NCI-H82 (cell line): Measurements from ENCODE around the gene IPO5.

Experiments used
- DNase-seq: peaks from one replicate; lab custom pipeline; 2025; lab: John Stamatoyannopoulos, UW

The IPO5 gene

GRCh38 chr13:97953376-97953970, at the start of gene IPO5:
IPO5 (plus strand) TSS chr13:97953675; CDS start chr13:97976697, 23,022 bp downstream.
- DNase-seq, result no peak

GRCh38 chr13:97904059-97904458, 49.4 kb upstream of the IPO5 start:
- no peak for DNase-seq

DNA sequence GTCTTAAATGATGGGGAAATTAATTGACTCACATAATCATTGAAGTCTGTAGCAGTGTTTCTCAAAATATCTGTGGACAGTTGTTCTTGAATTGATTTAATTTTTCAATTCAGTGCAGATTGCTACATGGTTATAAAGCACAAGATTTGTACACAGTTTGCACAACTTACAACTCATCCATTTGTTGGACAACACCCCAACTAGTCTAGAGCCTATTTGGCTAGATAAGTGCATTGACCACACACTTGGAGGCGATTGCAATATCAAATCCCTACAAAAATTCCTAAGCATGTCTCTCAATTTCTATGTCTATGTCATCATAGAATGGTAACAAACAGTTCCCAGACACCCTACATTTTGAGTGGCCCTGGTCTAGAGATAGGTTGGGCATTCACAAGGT, 48.0 kb upstream of the IPO5 start:
- no peak for DNase-seq

GRCh38 chr13:97911311-97912138, 42.0 kb upstream of the IPO5 start:
- DNase-seq, result peak; percentile 44

- DNase-seq, result no peak
Measured at GRCh38 chr13:97912139-97912535, 41.3 kb upstream of the IPO5 start.

DNA sequence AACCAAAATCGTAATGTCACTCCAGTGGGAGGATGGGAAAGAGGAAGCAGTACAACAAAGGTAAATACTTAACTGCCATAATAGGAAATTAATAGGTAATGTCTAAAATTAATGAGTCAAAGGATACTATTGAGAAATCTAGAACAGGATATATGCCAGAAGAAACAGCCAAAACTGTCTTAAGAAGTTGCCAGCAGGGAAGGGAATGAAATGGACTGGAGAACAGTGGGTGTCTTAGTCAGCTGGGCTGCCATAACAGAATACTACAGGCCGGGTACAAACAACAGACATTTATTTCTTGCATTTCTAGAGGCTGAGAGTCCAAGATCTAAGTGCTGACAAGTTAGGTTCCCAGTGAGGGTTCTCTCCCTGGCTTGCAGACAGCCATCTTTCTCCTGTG, 40.3 kb upstream of the IPO5 start:
- no peak for DNase-seq

DNA sequence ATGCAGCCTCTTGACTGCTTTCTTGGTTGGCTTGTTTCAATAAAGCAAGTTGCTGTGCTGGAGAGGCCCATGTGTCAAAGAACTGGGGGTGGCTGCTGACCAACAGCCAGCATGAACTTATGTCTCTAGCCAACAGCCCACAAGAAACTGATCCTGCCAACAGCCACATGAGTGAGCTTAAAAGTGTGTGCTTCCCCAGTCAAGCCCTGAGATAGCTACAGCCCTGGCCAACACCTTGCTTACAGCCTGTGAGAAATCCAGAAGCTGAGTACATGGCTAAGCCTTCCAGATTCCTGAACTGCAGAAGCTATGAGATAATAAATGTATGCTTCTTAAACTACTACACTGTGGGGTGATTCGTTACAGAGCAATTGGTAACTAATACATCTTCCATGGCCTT, 38.9 kb upstream of the IPO5 start:
- no peak for DNase-seq

DNA sequence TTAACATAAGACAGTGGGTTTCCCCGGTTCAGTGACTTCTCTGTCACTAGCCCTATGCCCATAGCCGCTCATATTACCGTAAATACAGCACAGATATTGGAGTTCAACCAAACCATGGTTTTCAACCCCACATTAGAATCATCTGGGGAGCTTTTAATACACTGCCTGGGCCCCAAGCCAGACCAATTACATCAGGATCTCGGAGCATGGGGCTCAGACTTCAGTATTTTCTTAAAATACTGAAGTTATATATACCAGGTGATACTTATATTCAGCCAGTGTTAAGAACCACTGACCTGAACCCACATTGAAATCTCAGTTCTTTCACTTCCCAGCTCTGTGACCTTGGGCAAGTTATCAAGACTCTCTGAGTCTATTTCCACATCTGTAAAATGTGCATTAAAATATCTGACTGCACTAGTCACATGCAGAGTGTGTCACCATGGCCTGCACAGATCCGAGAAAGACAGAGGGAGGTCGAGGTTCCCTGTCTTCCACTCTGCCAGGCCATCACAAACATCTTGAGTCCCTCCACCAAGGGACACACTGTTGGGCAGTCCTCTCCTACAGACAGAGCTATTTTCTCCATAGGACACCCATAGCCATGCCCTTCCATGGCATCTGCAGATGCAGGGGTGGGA, 32.2 kb upstream of the IPO5 start:
- no peak for DNase-seq

DNA sequence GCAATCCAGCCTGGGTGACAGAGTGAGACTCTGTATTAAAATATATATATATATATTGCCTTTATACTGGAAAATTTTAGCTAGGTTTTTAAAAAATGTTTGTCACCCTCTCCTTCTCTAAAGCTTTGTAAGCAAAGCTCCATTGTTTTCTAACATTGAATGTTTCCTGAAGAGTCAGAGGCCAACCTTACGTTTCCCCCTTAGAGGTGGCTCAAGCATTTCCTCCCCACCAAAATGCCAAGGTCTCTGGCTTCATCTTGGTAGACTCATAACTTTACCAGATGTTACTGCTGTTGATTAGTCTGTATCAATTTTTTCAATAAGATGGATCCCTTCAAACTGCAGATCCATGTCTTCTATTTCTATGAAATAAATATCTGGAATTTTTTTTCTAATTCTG, 25.2 kb upstream of the IPO5 start:
- DNase-seq, result no peak

- peak; percentile 42 for DNase-seq
Measured at GRCh38 chr13:97932036-97932435, 21.4 kb upstream of the IPO5 start.

- peak; percentile 70 for DNase-seq
Measured at GRCh38 chr13:97932647-97933046, 20.8 kb upstream of the IPO5 start.

DNA sequence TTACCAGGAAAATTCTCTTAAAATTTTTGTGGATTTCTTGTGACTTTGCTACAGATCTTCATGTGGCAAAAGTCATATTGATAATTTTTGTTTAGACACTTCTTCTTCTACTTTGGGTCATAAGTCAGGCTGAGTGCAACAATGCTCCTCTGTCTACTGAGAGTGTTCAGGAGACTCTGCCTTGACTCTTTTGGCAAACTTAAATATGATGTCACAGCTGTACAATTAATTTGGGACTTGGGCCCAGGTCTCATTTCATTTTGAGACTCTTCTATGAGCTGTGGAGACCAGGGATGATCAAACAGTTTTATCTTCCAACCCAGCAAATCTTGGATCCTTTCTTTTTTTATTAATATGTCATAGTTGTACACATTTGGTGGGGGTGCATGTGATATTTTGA, 19.7 kb upstream of the IPO5 start:
- no peak for DNase-seq

- DNase-seq, result no peak
Measured at GRCh38 chr13:97934590-97934989, 18.9 kb upstream of the IPO5 start.

DNA sequence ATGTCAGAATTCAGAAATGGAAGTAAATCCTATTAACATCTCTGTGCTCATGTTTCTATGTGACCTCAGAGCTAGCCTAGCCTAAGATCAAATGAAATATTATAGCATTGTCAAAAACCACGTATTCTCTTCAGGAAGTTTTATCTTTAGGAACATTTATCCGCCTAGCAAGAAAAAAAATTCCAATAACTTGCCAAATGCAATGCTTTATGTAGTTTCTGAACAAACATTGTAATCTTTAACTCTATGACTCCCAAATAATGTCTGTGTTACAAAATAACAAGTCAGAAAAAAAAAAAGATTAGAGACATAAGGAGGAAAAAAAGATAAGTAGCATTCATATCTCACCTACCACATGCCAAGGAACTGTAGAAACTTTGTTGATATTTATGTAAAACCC, 18.4 kb upstream of the IPO5 start:
- no peak for DNase-seq

DNA sequence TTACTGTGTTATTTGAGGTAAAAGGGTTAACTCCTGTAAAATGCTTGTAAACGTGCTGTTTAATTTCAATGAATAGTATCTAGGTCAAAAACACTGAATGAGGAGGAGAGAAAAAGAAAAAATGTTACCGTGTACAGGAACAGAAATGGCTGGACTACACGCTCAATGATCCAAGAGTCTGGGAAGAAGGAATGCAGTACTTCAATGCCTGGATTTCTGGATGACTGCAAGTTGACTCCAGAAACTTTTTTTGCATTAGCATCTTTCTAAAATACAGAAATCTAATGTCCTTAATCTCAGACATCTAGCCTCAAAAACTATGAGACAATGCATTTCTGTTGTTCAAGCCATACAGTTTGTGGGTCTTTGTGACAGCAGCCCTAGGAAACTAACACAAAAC, 17.4 kb upstream of the IPO5 start:
- DNase-seq, result no peak

GRCh38 chr13:97938706-97939475, 14.6 kb upstream of the IPO5 start:
- no peak for DNase-seq

DNA sequence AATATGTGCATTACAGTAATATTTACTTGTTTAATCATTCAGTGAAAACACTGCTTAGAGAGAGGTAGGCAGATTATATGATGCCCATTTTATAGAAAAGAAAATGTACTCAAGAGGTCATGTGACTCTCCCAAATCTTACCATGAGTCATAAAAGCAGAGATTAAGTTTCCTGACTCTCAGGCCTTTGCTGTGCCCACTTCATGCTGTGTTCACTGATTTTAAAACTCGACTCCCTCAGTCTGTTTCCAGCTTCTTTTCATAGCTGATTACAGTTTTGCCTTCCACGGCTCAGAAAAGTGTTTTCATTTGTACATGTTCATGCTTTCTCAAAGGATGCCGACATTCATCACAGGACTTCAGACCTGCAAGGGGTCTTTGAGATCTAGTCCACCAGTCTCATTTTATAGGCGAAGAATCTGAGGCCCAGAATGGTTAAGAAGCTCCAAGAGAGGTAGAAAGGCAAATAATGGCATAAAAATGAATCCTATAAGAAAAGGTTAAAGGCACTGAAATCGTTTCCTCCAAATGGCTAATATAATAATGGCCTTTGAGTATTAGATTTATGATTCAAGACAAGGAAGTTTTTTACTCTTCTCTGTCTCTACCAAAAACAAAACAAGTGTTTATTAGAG, 9.0 kb upstream of the IPO5 start:
- no peak for DNase-seq

DNA sequence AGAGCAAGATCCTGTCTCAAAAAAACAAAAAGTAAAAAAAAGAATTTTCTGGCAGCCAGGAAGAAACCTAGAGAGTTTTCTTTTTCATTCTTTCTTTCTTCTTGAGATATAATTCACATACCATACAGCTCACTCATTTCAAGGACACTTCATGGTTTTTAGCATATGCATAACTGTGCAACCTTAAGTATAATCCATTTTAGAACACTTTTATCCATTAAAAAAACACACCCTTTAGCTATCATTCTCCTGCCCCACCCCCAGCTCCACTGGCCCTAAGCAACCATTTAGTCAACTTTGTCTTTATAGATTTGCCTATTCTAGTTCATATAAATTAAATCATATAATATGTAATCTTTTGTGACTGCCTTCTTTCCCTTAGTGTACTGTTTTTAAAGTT, 8.1 kb upstream of the IPO5 start:
- DNase-seq, result no peak

- DNase-seq, result no peak
Measured at GRCh38 chr13:97945792-97946419, 7.6 kb upstream of the IPO5 start.

DNA sequence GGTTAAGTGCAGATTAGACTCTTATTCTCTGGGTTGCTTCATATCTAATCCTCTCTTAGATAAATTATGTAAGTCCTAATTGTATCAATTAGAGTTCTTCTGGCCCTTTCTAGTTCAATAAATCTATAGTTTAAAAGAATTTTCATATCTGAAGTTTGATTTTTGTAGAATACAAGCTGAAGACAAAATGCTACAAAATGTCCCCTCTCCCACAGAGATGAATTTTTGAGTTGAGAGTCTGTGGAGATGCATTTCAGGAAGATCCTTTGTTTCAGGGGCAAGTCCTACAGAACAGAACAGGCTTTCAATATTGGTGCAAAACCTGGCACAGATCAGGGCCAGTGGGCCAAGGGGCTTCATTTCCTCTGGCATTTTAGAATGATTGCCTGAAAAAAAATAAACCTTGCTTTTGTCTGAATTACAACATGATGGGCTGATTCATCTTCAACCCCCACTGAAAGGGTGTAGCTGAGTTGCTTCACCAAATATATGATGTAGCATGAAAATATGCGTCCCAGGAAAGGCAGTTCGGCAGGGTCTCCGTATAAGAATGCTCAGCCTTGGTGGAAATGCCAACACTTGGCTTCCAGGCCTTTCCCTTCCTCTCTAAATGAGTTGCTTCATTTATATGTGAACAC, 6.4 kb upstream of the IPO5 start:
- no peak for DNase-seq

DNA sequence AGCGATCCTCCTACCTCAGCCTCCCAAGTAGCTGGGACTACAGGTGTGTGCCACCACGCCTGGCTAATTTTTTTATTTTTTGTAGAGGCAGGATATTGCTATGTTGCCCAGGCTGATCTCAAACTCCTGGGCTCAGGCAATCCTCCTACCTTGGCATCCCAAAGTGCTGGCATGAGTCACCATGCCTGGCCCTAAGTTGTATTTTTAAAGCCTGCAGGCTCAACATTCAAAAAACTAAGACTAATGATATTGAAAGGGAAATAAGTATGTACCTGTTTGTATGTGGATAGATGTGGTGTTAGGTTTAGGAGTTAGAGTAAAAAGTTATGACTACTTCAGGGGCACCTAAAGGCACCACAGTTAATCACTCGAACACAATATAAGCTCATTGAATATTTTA, 5.4 kb upstream of the IPO5 start:
- no peak for DNase-seq
